Measurements from ENCODE around the gene TLL1. TPM values are rescaled to one million over a fixed set of nuclear protein-coding genes. Genes with fewer than 3 reads are reported as not detected.

TLL1 gene
- total and polyA plus RNA-seq, 4 donors = 0.04 to 0.25 (median 0.05) TPM; not detected in 1

DNA sequence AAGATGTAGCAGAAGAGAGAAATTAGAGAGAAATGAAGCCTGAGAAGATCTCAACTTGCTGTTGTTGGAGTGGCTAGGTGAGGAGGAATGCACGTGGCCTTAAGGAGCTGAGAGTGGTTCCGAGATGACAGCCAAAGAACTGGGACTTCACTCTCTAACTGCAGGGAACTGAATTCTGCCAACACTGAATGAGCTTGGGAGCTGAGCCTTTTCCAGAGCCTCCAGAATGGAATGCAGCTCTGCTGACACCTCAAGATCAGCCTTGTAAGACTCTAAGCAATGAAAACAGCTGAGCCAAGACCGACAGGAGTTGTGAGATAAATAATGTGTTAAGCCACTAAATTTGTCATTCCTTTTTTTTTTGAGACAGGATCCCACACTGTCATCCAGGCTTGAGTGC is 73.0 kb downstream of the TLL1 start:
- no peak overlapping the region for H3K27ac ChIP-seq (ENCODE audit: low read depth in 1 of 2, low read length in 2 of 2)
- H3K9ac ChIP-seq (ENCODE audit: low read depth in 1 of 2, low read length in 2 of 2) = no peak overlapping the region
- no peak for DNase-seq (ENCODE audit: low spot score)
- WGBS = 71% methylated on average over 3 of the region's 3 CpGs
- no peaks in the 10 kb centered on the region for H3K4me1 ChIP-seq (ENCODE audit: control insufficient read depth in 4 of 4, insufficient read depth in 4 of 4, low read length in 3 of 4)
- no peaks in the 10 kb centered on the region for H3K27me3 ChIP-seq (ENCODE audit: control insufficient read depth in 4 of 4, insufficient read depth in 4 of 4, low read length in 3 of 4)
- TF ChIP-seq RXRA (IDR thresholded peaks at IDR 0.05) (no peak), FOXA1 (IDR thresholded peaks at IDR 0.05) (no peak), TAF1 (conservative IDR thresholded peaks at IDR 0.05) (no peak), ZBTB33 (IDR thresholded peaks at IDR 0.05) (no peak), NR2F2 (IDR thresholded peaks at IDR 0.05) (no peak), FOXA2 (IDR thresholded peaks at IDR 0.05) (no peak), GABPA (IDR thresholded peaks at IDR 0.05 in 1 of 2, conservative IDR thresholded peaks at IDR 0.05 in 1 of 2) (no peak), EGR1 (IDR thresholded peaks at IDR 0.05; ENCODE audit: low read depth in 2 of 2) (no peak)
- TF ChIP-seq, protein P1, sequence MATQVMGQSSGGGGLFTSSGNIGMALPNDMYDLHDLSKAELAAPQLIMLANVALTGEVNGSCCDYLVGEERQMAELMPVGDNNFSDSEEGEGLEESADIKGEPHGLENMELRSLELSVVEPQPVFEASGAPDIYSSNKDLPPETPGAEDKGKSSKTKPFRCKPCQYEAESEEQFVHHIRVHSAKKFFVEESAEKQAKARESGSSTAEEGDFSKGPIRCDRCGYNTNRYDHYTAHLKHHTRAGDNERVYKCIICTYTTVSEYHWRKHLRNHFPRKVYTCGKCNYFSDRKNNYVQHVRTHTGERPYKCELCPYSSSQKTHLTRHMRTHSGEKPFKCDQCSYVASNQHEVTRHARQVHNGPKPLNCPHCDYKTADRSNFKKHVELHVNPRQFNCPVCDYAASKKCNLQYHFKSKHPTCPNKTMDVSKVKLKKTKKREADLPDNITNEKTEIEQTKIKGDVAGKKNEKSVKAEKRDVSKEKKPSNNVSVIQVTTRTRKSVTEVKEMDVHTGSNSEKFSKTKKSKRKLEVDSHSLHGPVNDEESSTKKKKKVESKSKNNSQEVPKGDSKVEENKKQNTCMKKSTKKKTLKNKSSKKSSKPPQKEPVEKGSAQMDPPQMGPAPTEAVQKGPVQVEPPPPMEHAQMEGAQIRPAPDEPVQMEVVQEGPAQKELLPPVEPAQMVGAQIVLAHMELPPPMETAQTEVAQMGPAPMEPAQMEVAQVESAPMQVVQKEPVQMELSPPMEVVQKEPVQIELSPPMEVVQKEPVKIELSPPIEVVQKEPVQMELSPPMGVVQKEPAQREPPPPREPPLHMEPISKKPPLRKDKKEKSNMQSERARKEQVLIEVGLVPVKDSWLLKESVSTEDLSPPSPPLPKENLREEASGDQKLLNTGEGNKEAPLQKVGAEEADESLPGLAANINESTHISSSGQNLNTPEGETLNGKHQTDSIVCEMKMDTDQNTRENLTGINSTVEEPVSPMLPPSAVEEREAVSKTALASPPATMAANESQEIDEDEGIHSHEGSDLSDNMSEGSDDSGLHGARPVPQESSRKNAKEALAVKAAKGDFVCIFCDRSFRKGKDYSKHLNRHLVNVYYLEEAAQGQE (IDR thresholded peaks at IDR 0.05) = no peak
- H3K36me3 ChIP-seq (ENCODE audit: control insufficient read depth in 4 of 4, insufficient read depth in 3 of 4, low read depth in 1 of 4, low read length in 3 of 4) = no peaks in the 10 kb centered on the region
- H3K4me3 ChIP-seq (ENCODE audit: low read depth in 1 of 3, low read length in 3 of 3) = no peak overlapping the region
- no peaks in the 10 kb centered on the region for H3K9me3 ChIP-seq (ENCODE audit: control insufficient read depth in 4 of 4, low read length in 3 of 4)

DNA sequence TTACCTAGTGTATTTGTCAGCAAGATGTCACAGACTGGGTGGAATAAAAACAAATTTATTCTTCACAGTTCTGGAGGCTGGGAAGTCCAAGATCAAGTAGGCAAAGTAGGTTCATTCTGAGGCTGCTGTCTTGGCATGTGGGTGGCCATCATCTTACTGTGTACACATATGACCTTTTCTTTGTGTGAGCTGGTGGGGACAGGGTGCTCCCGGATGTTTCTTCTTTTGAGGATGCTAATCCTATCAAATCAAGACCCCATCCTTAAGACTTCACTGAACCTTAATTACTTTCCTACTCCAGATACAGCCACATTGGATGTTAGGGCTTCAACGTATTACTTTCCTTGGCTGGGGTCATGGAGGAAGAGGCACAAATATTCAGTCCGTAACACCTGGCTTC is 74.0 kb downstream of the TLL1 start:
- H3K4me1 ChIP-seq (ENCODE audit: control insufficient read depth in 4 of 4, insufficient read depth in 4 of 4, low read length in 3 of 4) = peaks cover 0 to 2% (median 0%) of the 10 kb centered on the region in 4 donors
- no peak overlapping the region for H3K4me3 ChIP-seq (ENCODE audit: low read depth in 1 of 3, low read length in 3 of 3)
- 74% methylated on average over 3 of the region's 3 CpGs for WGBS

More for the DNA sequence above, 74.0 kb downstream of the TLL1 start:
- no peak for DNase-seq (ENCODE audit: low spot score)
- Histone ChIP-seq H3K27me3 (ENCODE audit: control insufficient read depth in 4 of 4, insufficient read depth in 4 of 4, low read length in 3 of 4) (no peaks in the 10 kb centered on the region), H3K9me3 (ENCODE audit: control insufficient read depth in 4 of 4, low read length in 3 of 4) (no peaks in the 10 kb centered on the region), H3K27ac (ENCODE audit: low read depth in 1 of 2, low read length in 2 of 2) (no peak overlapping the region), H3K36me3 (ENCODE audit: control insufficient read depth in 4 of 4, insufficient read depth in 3 of 4, low read depth in 1 of 4, low read length in 3 of 4) (no peaks in the 10 kb centered on the region), H3K9ac (ENCODE audit: low read depth in 1 of 2, low read length in 2 of 2) (no peak overlapping the region)
- TF ChIP-seq EGR1 (IDR thresholded peaks at IDR 0.05; ENCODE audit: low read depth in 2 of 2) (no peak), YY1 (IDR thresholded peaks at IDR 0.05) (no peak), JUND (IDR thresholded peaks at IDR 0.05) (no peak), ZBTB33 (IDR thresholded peaks at IDR 0.05) (no peak), HNF4A (conservative IDR thresholded peaks at IDR 0.05) (no peak), HNF4G (IDR thresholded peaks at IDR 0.05) (no peak), SP1 (IDR thresholded peaks at IDR 0.05) (no peak), RAD21 (IDR thresholded peaks at IDR 0.05) (no peak), FOXA2 (IDR thresholded peaks at IDR 0.05) (no peak), RXRA (IDR thresholded peaks at IDR 0.05) (no peak), TAF1 (conservative IDR thresholded peaks at IDR 0.05) (no peak), FOXA1 (IDR thresholded peaks at IDR 0.05) (no peak), NR2F2 (IDR thresholded peaks at IDR 0.05) (no peak), GABPA (IDR thresholded peaks at IDR 0.05 in 1 of 2, conservative IDR thresholded peaks at IDR 0.05 in 1 of 2) (no peak), ATF3 (IDR thresholded peaks at IDR 0.05) (no peak)
- TF ChIP-seq, protein P1 (IDR thresholded peaks at IDR 0.05) = no peak
- TF ChIP-seq, protein P2, sequence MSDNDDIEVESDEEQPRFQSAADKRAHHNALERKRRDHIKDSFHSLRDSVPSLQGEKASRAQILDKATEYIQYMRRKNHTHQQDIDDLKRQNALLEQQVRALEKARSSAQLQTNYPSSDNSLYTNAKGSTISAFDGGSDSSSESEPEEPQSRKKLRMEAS (IDR thresholded peaks at IDR 0.05) = no peak
- TF ChIP-seq, protein P3, sequence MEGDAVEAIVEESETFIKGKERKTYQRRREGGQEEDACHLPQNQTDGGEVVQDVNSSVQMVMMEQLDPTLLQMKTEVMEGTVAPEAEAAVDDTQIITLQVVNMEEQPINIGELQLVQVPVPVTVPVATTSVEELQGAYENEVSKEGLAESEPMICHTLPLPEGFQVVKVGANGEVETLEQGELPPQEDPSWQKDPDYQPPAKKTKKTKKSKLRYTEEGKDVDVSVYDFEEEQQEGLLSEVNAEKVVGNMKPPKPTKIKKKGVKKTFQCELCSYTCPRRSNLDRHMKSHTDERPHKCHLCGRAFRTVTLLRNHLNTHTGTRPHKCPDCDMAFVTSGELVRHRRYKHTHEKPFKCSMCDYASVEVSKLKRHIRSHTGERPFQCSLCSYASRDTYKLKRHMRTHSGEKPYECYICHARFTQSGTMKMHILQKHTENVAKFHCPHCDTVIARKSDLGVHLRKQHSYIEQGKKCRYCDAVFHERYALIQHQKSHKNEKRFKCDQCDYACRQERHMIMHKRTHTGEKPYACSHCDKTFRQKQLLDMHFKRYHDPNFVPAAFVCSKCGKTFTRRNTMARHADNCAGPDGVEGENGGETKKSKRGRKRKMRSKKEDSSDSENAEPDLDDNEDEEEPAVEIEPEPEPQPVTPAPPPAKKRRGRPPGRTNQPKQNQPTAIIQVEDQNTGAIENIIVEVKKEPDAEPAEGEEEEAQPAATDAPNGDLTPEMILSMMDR (IDR thresholded peaks at IDR 0.05; ENCODE audit: low read depth, low read length, missing input control) = no peak
